Neutrophil (primary cell): ENCODE measurements around the gene DKK3.

Experiments
- H3K27ac ChIP-seq: fragments of 200-600 bp; sonication (generic); 2 replicates; pipeline ENCODE4 v1.5.1; 2016; ENCODE audit warnings: mild to moderate bottlenecking, moderate library complexity
- H3K27me3 ChIP-seq: fragments of 200-600 bp; sonication (generic); 2 replicates; pipeline ENCODE4 v1.6.0; 2016; ENCODE audit warnings: mild to moderate bottlenecking
- H3K36me3 ChIP-seq: fragments of 200-600 bp; sonication (generic); 2 replicates; pipeline ENCODE4 v1.5.1; 2017
- H3K4me1 ChIP-seq, 2 experiments: fragments of 200-600 bp in 1 of 2; sonication (generic) in 1 of 2; 1 replicate in 1 of 2; 2 replicates in 1 of 2; pipeline versions ENCODE4 v1.5.1 to v1.6.1; 2013 to 2016; ENCODE audit warnings: low read depth in 1 of 2, low read length in 1 of 2, mild to moderate bottlenecking in 1 of 2, moderate library complexity in 1 of 2; ENCODE audit not compliant: control insufficient read depth in 1 of 2, insufficient read depth in 1 of 2
- H3K4me3 ChIP-seq, 2 experiments: fragments of 200-600 bp in 1 of 2; sonication (generic) in 1 of 2; 1 replicate in 1 of 2; 2 replicates in 1 of 2; pipeline ENCODE4 v1.5.1; 2013 to 2016; ENCODE audit warnings: low read depth in 1 of 2, low read length in 1 of 2, mild to moderate bottlenecking in 1 of 2, moderate library complexity in 1 of 2
- H3K9me3 ChIP-seq: fragments of 200-600 bp; sonication (generic); 2 replicates; pipeline ENCODE4 v1.5.1; 2016
- TF ChIP-seq, protein P1 (sequence below): fragments of 200-600 bp; sonication (generic); IDR thresholded peaks from 2 replicates; pipeline ENCODE4 v1.5.1; 2016; ENCODE audit warnings: antibody characterized with exemption

The DKK3 gene

GRCh38 chr11:12007769-12008737, at the start of gene DKK3:
TSS of gene DKK3 (minus strand) at chr11:12008626. CDS start at chr11:12008582, 44 bp downstream.
- peaks cover 99% of the 10 kb centered on the region for H3K27me3 ChIP-seq
- H3K36me3 ChIP-seq, result no peaks in the 10 kb centered on the region
- no peaks in the 10 kb centered on the region for H3K4me1 ChIP-seq
- TF ChIP-seq, protein P1, sequence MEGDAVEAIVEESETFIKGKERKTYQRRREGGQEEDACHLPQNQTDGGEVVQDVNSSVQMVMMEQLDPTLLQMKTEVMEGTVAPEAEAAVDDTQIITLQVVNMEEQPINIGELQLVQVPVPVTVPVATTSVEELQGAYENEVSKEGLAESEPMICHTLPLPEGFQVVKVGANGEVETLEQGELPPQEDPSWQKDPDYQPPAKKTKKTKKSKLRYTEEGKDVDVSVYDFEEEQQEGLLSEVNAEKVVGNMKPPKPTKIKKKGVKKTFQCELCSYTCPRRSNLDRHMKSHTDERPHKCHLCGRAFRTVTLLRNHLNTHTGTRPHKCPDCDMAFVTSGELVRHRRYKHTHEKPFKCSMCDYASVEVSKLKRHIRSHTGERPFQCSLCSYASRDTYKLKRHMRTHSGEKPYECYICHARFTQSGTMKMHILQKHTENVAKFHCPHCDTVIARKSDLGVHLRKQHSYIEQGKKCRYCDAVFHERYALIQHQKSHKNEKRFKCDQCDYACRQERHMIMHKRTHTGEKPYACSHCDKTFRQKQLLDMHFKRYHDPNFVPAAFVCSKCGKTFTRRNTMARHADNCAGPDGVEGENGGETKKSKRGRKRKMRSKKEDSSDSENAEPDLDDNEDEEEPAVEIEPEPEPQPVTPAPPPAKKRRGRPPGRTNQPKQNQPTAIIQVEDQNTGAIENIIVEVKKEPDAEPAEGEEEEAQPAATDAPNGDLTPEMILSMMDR, result no peak
- no peak within 1 kb of the TSS for H3K4me3 ChIP-seq
- no peak within 1 kb of the TSS for H3K27ac ChIP-seq
- H3K9me3 ChIP-seq, result no peaks in the 10 kb centered on the region

- peaks cover 4 to 6% of the 10 kb centered on the region in 2 experiments for H3K4me1 ChIP-seq
- TF ChIP-seq, protein P1, result no peak
- no peaks in the 10 kb centered on the region for H3K27me3 ChIP-seq
- H3K27ac ChIP-seq, result no peak overlapping the region
- no peak overlapping the region for H3K4me3 ChIP-seq
- no peaks in the 10 kb centered on the region for H3K9me3 ChIP-seq
- H3K36me3 ChIP-seq, result no peaks in the 10 kb centered on the region
Measured at GRCh38 chr11:12057299-12057980, 49.0 kb upstream of the DKK3 start.

DNA sequence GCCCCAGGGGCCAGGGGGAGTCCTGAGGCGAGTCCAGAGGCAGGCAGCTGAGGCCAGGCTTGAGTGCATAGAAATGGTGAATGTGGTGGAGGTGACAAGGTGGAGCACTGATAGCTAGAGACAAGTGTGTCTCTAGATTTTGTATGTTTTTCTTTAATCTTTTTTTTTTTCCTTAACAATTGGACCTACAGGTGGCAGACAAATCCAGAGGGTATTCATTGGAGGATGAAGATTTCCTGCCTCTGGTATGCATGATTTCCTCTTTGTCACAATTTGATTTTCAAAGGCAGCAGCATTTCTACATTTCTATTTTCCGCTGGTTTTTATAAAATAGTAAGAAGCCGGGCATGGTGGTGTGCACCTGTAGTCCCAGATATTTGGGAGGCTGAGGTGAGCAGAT, 47.7 kb upstream of the DKK3 start:
- H3K9me3 ChIP-seq, result no peaks in the 10 kb centered on the region
- no peaks in the 10 kb centered on the region for H3K36me3 ChIP-seq
- H3K27ac ChIP-seq, result no peak overlapping the region
- TF ChIP-seq, protein P1, result no peak
- no peaks in the 10 kb centered on the region for H3K4me1 ChIP-seq
- no peak overlapping the region for H3K4me3 ChIP-seq
- H3K27me3 ChIP-seq, result no peaks in the 10 kb centered on the region

DNA sequence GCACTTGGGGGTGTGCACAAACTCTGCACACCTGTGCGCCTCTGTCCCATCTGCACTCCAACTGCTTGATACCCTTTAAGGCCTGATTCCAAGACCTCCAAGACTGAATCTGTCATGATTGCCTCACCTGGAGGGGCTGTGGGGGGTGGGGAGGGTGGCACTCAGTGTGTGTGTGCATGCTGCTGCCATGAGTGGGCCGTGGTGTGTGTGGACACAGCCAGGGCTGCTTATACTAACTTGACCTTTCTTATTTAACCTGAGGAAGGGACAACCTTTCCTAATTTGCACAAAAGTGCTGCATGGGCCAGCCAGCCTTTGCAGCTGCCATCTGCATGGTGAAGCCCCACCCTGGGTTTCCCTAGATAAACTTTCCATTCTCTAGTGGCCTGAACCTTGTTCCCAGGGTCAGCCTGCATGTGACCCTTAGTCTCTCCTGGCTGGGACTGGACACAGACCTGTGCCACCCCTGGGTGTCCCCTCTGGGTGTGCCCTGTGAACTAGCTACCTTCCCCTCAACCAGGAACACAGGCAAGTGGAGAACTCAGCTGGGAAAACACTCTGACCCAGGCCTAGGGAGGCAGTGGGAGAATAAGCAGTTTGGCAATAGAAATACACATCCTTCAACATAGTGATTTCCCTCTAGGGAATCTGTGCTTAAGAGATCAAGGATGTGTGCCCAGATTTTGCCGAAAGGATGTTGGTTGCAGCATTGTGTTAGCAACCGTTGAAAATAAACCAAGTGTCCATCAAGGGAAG, 45.4 kb upstream of the DKK3 start:
- Histone ChIP-seq H3K4me1 (peaks cover 2 to 4% of the 10 kb centered on the region in 2 experiments), H3K4me3 (no peak overlapping the region), H3K36me3 (no peaks in the 10 kb centered on the region), H3K27ac (no peak overlapping the region), H3K27me3 (no peaks in the 10 kb centered on the region), H3K9me3 (no peaks in the 10 kb centered on the region)
- TF ChIP-seq, protein P1, result no peak
